Left renal cortex interstitium (tissue), 4 donors: Measurements from ENCODE around the gene NRN1L. TPM values are rescaled to one million over a fixed set of nuclear protein-coding genes. Genes with fewer than 3 reads are reported as not detected.
"Not testable (repeated sequence)": the region's sequence is repeated elsewhere in the genome, so short reads cannot be mapped to it uniquely, and the experiment has no call there.

ENCODE experiments used
- DNase-seq, 4 donors: peaks; one replicate each; pipeline ENCODE4 v3.0.0-alpha.2; 2013; ENCODE audit warnings: low read depth in 4 of 4, low spot score in 2 of 4, missing footprints in 1 of 4
- polyA plus RNA-seq, 4 donors: library from polyadenylated mRNA; unstranded; fragments of 120-200 nt; gene quantifications; one replicate each; pipeline ENCODE4 v1.2.1, GENCODE V29; 2013; ENCODE audit not compliant: insufficient read length in 4 of 4

The NRN1L gene
- polyA plus RNA-seq, 4 donors, result 0.30 to 0.68 (median 0.63) TPM; not detected in 1

GRCh38 chr16:67860589-67861398 is 23.9 kb upstream of the NRN1L start:
- no peak for DNase-seq

- no peak for DNase-seq
These were observed 22.8 kb upstream of the NRN1L start for GRCh38 chr16:67861877-67862276.

- DNase-seq, result no peak
These were observed 21.8 kb upstream of the NRN1L start for GRCh38 chr16:67862623-67863583.

GRCh38 chr16:67864044-67864443 is 20.6 kb upstream of the NRN1L start:
- not testable (repeated sequence) for DNase-seq

DNA sequence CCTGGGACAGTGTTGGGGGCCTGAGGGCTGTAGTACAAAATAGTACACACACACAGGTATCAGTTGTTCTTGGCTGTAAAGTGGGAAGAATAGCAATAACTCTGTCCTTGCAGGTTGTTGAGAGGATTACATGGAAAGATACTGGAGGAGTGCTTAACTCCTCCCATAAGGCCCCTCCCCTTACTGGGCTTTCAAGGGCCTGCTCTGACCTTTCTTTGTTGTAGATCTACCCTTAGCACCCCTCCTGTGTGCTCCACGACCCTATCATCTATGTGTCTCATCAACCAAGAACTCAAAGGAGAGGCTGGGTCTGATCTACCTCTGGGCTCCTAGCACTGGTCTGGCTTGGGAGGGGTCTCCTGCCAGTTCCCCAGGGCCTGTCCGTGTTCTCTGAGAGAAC is 20.1 kb upstream of the NRN1L start:
- DNase-seq, result no peak

- DNase-seq, result no peak
These were observed 19.4 kb upstream of the NRN1L start for GRCh38 chr16:67865318-67865717.

- no peak for DNase-seq
These were observed 16.4 kb upstream of the NRN1L start for GRCh38 chr16:67868290-67868689.

GRCh38 chr16:67869653-67870052 is 15.0 kb upstream of the NRN1L start:
- no peak for DNase-seq

DNA sequence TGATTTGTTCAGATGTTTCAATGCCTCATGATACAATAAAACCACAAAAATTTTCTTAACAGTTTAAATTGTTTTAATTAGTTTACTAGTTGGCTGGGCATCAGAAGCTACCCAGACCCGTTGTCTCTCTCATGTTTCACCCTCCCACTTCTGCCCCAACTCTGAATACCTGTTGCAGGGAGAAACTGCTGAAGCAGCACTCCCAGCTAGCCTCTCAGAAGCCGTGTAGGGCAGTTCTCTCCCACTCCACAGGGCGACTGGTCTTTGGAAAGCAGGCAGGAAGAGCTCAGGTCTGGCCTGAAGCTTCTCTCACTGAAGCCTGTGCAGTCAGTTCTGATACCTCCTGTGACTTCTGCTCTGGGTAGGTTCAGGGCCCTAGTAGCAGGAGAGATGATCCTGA is 13.4 kb upstream of the NRN1L start:
- no peak for DNase-seq

- DNase-seq, result no peak
These were observed 12.5 kb upstream of the NRN1L start for GRCh38 chr16:67872131-67872630.

DNA sequence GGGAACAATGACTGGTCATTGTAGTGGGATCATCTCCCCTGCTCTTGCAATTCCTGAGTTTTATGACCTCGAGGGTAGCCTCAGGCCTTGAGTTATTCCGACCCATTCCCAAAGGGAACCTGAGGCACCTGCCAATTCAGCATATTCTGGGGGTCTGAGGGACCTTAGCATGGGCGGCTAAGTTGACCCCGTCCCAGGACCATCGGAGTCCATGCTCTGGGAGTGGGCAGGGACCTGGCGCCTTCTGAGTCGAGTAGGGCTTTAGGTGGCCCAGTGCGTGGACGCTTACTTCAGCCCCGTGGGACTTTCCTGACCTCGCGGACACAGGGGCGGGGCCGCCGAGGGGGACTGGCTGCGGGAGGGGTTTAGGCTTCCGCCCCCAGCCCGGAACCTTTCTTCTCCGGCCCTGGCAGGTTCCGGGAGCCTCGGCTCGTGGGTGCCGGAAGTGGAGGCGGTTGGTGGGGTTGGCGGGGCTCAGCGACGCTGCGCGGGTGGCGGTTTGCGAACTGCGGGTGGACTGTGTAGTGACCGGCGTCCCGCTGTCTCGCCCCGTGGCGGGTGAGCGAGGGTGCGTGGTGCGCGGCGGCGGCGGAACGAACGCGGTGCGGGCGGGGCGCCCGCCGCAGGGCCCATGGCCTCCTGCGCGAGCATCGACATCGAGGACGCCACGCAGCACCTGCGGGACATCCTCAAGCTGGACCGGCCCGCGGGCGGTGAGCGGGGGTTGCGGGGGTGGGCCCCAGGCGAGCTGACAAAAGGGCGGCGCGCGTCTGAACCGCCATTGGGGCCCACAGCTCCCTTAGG is 11.9 kb upstream of the NRN1L start, which contains the start of gene EDC4:
TSS of gene EDC4 (plus strand) at position 422 of the 804 bp plus-strand sequence. CDS start at position 632, 210 bp downstream.
- peak in 1 of 4 donors; percentile 48 for DNase-seq

DNA sequence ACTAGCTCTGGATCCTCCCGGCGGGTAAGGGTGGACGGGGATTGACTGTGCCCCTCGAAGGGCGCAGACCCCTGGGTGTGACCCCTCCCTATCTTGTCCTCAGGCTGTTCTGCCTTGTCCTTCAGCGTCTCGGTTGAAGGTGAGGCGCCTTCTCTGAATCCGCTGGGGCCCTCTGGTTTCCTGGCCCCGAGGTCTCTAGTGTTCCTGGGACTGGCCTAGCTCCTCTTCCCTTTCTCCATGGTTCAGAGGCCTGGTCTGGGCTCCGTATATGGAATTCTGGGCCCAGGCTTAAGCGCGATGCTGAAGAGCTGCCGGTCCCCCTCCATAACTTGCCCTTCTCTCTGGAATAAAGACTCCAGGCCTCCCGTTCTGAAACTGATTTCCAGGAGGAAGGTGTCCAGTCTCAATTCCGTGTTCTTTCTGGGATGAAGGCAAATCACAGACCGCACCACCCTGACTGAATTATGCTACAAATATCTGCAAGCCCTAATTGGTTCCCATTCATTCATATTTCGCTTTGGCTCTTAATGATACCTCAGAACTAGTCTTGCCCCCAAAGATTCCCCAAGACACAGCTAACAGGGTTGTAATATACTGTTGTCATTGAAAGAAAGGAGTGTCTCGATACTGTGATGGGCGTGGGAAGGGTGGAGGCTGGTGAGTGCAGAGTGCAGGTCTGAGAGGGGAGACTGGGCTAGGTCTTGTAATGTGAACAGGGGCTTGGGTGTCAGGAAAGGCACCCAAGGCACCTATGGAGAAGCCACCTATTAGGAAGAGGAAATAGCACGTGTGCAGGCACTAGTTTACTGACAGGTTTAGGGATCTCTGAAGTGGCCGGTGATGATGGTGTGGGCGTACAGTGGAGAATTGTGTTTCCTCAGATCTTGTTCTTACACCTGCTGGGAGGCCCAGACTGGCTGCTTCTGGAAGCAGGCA is 11.0 kb upstream of the NRN1L start:
- DNase-seq, result no peak

- DNase-seq, result no peak
These were observed 10.3 kb upstream of the NRN1L start for GRCh38 chr16:67874372-67874771.

DNA sequence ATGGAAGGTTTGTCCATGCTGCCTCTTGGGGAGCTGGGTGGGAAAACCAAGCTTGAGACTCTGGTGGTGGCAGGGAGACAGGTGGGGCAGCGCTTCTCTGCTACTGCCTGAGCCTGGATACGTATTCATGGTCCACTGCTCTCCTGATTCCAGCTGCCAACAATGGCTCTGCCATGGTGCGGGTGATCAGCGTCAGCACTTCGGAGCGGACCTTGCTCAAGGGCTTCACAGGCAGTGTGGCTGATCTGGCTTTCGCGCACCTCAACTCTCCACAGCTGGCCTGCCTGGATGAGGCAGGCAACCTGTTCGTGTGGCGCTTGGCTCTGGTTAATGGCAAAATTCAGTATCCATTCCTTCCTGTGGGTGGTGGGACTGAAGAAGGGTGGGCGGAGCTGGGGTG is 7.6 kb upstream of the NRN1L start:
- DNase-seq, result no peak

DNA sequence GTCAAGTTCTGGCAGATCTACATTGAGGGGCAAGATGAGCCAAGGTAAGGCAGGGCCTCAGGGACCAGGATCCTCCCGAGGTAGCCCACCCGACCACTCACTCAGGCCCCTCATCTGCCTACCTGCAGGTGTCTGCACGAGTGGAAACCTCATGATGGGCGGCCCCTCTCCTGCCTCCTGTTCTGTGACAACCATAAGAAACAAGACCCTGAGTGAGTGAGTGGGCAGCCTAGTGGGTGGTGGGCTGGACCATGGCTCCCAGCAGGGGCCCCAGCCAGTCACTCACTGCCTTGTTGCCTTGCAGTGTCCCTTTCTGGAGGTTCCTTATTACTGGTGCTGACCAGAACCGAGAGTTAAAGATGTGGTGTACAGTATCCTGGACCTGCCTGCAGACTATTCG is 6.5 kb upstream of the NRN1L start:
- no peak for DNase-seq

GRCh38 chr16:67878846-67879245 is 5.8 kb upstream of the NRN1L start:
- DNase-seq, result no peak

DNA sequence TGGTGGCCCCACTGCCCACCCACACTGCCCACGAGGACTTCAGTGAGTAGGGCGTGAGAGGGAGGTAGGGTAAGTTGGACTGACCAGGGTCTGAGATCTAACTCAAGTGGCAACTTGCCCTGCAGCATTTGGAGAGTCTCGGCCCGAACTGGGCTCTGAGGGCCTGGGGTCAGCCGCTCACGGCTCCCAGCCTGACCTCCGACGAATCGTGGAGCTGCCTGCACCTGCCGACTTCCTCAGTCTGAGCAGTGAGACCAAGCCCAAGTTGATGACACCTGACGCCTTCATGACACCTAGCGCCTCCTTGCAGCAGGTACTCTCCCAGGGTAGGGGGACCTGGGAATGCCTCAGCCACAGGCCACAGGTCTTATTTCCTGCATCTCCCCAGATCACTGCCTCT is 5.2 kb upstream of the NRN1L start:
- no peak for DNase-seq

DNA sequence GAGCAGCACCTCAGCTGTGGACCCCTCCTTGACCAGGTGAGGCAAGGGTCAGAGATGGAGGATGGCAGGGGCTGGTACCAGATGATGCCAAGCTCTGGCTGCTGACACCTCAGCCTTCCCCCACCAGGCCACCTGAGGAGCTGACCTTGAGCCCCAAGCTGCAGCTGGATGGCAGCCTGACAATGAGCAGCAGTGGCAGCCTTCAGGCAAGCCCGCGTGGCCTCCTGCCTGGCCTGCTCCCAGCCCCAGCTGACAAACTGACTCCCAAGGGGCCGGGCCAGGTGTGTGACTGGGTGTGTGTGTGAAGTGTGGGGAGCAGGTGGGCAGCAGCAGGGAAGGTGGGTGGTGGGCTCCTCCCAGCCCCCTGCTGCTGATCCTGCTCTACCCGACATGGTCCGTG is 4.7 kb upstream of the NRN1L start:
- no peak for DNase-seq

GRCh38 chr16:67880584-67880983 is 4.1 kb upstream of the NRN1L start:
- DNase-seq, result no peak
